ENCODE results near the gene EPM2AIP1.
"Not testable (repeated sequence)": the region's sequence is repeated elsewhere in the genome, so short reads cannot be mapped to it uniquely, and the experiment has no call there.

The EPM2AIP1 gene

GRCh38 chr3:36993326-36994283 lies 674 bp upstream of the EPM2AIP1 start, which contains the start of gene MLH1:
Gene MLH1 (plus strand): TSS chr3:36993518. CDS start chr3:36993548, 30 bp downstream.
- DNase-seq (ENCODE audit: low spot score): peak; percentile 100

- DNase-seq (ENCODE audit: low spot score): no peak
These were observed 767 bp downstream of the EPM2AIP1 start for GRCh38 chr3:36991923-36992805.

- DNase-seq (ENCODE audit: low spot score): no peak
These were observed 1.8 kb downstream of the EPM2AIP1 start for GRCh38 chr3:36991147-36991546.

GRCh38 chr3:36989568-36989967 lies 3.4 kb downstream of the EPM2AIP1 start:
- no peak for DNase-seq (ENCODE audit: low spot score)

- no peak for DNase-seq (ENCODE audit: low spot score)
These were observed 3.9 kb downstream of the EPM2AIP1 start for GRCh38 chr3:36989005-36989404.

GRCh38 chr3:36988356-36988755 lies 4.6 kb downstream of the EPM2AIP1 start:
- DNase-seq (ENCODE audit: low spot score): peak; percentile 12

GRCh38 chr3:36981006-36981405 lies 11.9 kb downstream of the EPM2AIP1 start:
- DNase-seq (ENCODE audit: low spot score): no peak

- DNase-seq (ENCODE audit: low spot score): no peak
These were observed 19.8 kb downstream of the EPM2AIP1 start for GRCh38 chr3:36973139-36973538.

GRCh38 chr3:36972163-36972562 lies 20.8 kb downstream of the EPM2AIP1 start:
- DNase-seq (ENCODE audit: low spot score): no peak

- peak; percentile 98 for DNase-seq (ENCODE audit: low spot score)
These were observed 23.1 kb downstream of the EPM2AIP1 start for GRCh38 chr3:36969540-36970432.

GRCh38 chr3:36969085-36969484 lies 23.8 kb downstream of the EPM2AIP1 start:
- no peak for DNase-seq (ENCODE audit: low spot score)

GRCh38 chr3:36965440-36965839 lies 27.5 kb downstream of the EPM2AIP1 start:
- DNase-seq (ENCODE audit: low spot score): no peak

GRCh38 chr3:36964817-36965216 lies 28.1 kb downstream of the EPM2AIP1 start:
- DNase-seq (ENCODE audit: low spot score): no peak

- DNase-seq (ENCODE audit: low spot score): no peak
These were observed 28.6 kb downstream of the EPM2AIP1 start for GRCh38 chr3:36964331-36964730.

- not testable (repeated sequence) for DNase-seq (ENCODE audit: low spot score)
These were observed 29.9 kb downstream of the EPM2AIP1 start for GRCh38 chr3:36963008-36963407.

- no peak for DNase-seq (ENCODE audit: low spot score)
These were observed 32.4 kb downstream of the EPM2AIP1 start for GRCh38 chr3:36960502-36960901.

GRCh38 chr3:36959821-36960220 lies 33.1 kb downstream of the EPM2AIP1 start:
- DNase-seq (ENCODE audit: low spot score): no peak

- DNase-seq (ENCODE audit: low spot score): no peak
These were observed 34.9 kb downstream of the EPM2AIP1 start for GRCh38 chr3:36957862-36958686.

- DNase-seq (ENCODE audit: low spot score): no peak
These were observed 35.9 kb downstream of the EPM2AIP1 start for GRCh38 chr3:36957063-36957462.

GRCh38 chr3:36956155-36956554 lies 36.8 kb downstream of the EPM2AIP1 start:
- DNase-seq (ENCODE audit: low spot score): peak; percentile 80
